Gastrocnemius medialis (tissue), 4 donors: ENCODE measurements around the gene NADSYN1.

Experiments used
- CTCF ChIP-seq, 5 experiments: fragments of 450-650 bp in 3 of 5; fragments of 200-600 bp in 2 of 5; sonication (generic) in 2 of 5; IDR thresholded peaks in 4 of 5; conservative IDR thresholded peaks in 1 of 5; 1 replicate in 4 of 5; 2 replicates in 1 of 5; pipeline ENCODE4 v1.5.1; 2016 to 2019; ENCODE audit warnings: antibody characterized with exemption in 5 of 5, mild to moderate bottlenecking in 3 of 5, moderate library complexity in 3 of 5
- POLR2A ChIP-seq, 2 donors: fragments of 450-650 bp; IDR thresholded peaks; one replicate each; pipeline ENCODE4 v1.6.1; 2017; ENCODE audit warnings: antibody characterized with exemption in 2 of 2, mild to moderate bottlenecking in 2 of 2, moderate library complexity in 2 of 2

GRCh38 chr11:71530602-71531001 is 77.6 kb downstream of the NADSYN1 start:
- no peak for TF ChIP-seq POLR2A (IDR thresholded peaks at IDR 0.05)
- no peak for TF ChIP-seq CTCF (IDR thresholded peaks at IDR 0.05 in 4 of 5, conservative IDR thresholded peaks at IDR 0.05 in 1 of 5)
